OCI-LY7 (cell line): ENCODE data around the gene PSEN1. TPM values are rescaled to one million over a fixed set of nuclear protein-coding genes. Genes with fewer than 3 reads are reported as not detected.

Experiments used
- BruUV-seq: library from RNA; stranded (reverse); fragments of 400-500 nt; replicated peaks from 2 replicates; lab custom pipeline; 2021; lab: Mats Ljungman, UMichigan
- CTCF ChIA-PET: fragments of 300-600 bp; sonication (Branson Sonifier 250); formaldehyde crosslinking; loops from one replicate; lab custom pipeline; 2022; ENCODE audit warnings: antibody characterized with exemption; ENCODE audit not compliant: unreplicated experiment; lab: Charles Lee
- POLR2A ChIA-PET: fragments of 300-600 bp; sonication (Branson Sonifier 250); formaldehyde crosslinking; loops from one replicate; lab custom pipeline; 2022; ENCODE audit warnings: antibody characterized with exemption; lab: Charles Lee
- DNase-seq: peaks from one replicate; pipeline ENCODE4 v3.0.0-alpha.2; 2015; ENCODE audit warnings: low spot score
- H2AFZ ChIP-seq: fragments of 200-600 bp; sonication (generic), shearing (Covaris generic); 2 replicates; pipeline ENCODE4 v1.6.1; 2014; ENCODE audit warnings: mild to moderate bottlenecking, antibody characterized with exemption, low read length, moderate library complexity
- H3K27ac ChIP-seq: fragments of 200-600 bp; sonication (generic); 2 replicates; pipeline ENCODE4 v1.5.1; 2014; ENCODE audit warnings: mixed run types, low read depth, mild to moderate bottlenecking, moderate library complexity, low read length, inconsistent platforms; ENCODE audit not compliant: poor library complexity, severe bottlenecking
- H3K36me3 ChIP-seq: fragments of 200-600 bp; sonication (generic); 2 replicates; pipeline ENCODE4 v1.6.1; 2014; ENCODE audit warnings: mild to moderate bottlenecking, antibody characterized with exemption, low read length, moderate library complexity, mixed read lengths; ENCODE audit not compliant: insufficient read depth
- H3K4me1 ChIP-seq: fragments of 200-600 bp; sonication (generic); 2 replicates; pipeline ENCODE4 v1.5.1; 2014; ENCODE audit warnings: mild to moderate bottlenecking, low read length; ENCODE audit not compliant: insufficient read depth, poor library complexity, severe bottlenecking
- H3K4me2 ChIP-seq: fragments of 200-600 bp; sonication (generic); 2 replicates; pipeline ENCODE4 v1.6.1; 2014; ENCODE audit warnings: mild to moderate bottlenecking, low read length
- H3K4me3 ChIP-seq: fragments of 200-600 bp; sonication (generic); 2 replicates; pipeline ENCODE4 v1.5.1; 2014; ENCODE audit warnings: mild to moderate bottlenecking, low read depth, low read length; ENCODE audit not compliant: poor library complexity, severe bottlenecking
- H3K79me2 ChIP-seq: fragments of 200-600 bp; sonication (generic); 2 replicates; pipeline ENCODE4 v1.6.1; 2016; ENCODE audit warnings: low read depth, mild to moderate bottlenecking, low read length, moderate library complexity, mixed read lengths; ENCODE audit not compliant: insufficient read depth
- H3K9me2 ChIP-seq: fragments of 200-600 bp; sonication (generic); 2 replicates; pipeline ENCODE4 v1.6.1; 2016; ENCODE audit warnings: mild to moderate bottlenecking, low read length, mixed read lengths; ENCODE audit not compliant: insufficient read depth
- H3K9me3 ChIP-seq: fragments of 200-600 bp; sonication (generic); 2 replicates; pipeline ENCODE4 v1.6.1; 2014; ENCODE audit warnings: mild to moderate bottlenecking, mixed run types, low read length, mixed read lengths
- H4K20me1 ChIP-seq: fragments of 200-600 bp; sonication (generic); 2 replicates; pipeline ENCODE4 v1.6.1; 2014; ENCODE audit warnings: mild to moderate bottlenecking, antibody characterized with exemption, low read length, moderate library complexity, mixed read lengths; ENCODE audit not compliant: insufficient read depth
- EZH2phosphoT487 ChIP-seq: fragments of 200-600 bp; sonication (generic); IDR thresholded peaks from 2 replicates; pipeline ENCODE4 v1.6.1; 2018; ENCODE audit warnings: low read depth, borderline replicate concordance, mild to moderate bottlenecking, mixed run types, antibody characterized with exemption, low read length, moderate library complexity, mixed read lengths
- intact Hi-C: fragments of 100-400 bp; cut with micrococcal nuclease; formaldehyde crosslinking; loops from one replicate; pipeline ENCODE4 v1.10.0; 2022; ENCODE audit not compliant: unreplicated experiment
- total RNA-seq, 2 experiments: library from RNA; depleted of rRNA in 1 of 2; stranded (reverse); fragments of >200 nt in 1 of 2; shearing (Covaris generic) in 1 of 2; gene quantifications; 2 replicates each; pipeline ENCODE4 v1.2.3, GENCODE V29; 2014 to 2022
- TF ChIP-seq, protein P1 (sequence below): fragments of 200-600 bp; sonication (generic); conservative IDR thresholded peaks from 2 replicates; pipeline ENCODE4 v1.5.1; 2014; ENCODE audit warnings: mild to moderate bottlenecking, antibody characterized with exemption, low read length, moderate library complexity, mixed read lengths

PSEN1 gene
- total RNA-seq, 2 experiments from 2014 or later: 24.4 to 28.0 TPM

DNA sequence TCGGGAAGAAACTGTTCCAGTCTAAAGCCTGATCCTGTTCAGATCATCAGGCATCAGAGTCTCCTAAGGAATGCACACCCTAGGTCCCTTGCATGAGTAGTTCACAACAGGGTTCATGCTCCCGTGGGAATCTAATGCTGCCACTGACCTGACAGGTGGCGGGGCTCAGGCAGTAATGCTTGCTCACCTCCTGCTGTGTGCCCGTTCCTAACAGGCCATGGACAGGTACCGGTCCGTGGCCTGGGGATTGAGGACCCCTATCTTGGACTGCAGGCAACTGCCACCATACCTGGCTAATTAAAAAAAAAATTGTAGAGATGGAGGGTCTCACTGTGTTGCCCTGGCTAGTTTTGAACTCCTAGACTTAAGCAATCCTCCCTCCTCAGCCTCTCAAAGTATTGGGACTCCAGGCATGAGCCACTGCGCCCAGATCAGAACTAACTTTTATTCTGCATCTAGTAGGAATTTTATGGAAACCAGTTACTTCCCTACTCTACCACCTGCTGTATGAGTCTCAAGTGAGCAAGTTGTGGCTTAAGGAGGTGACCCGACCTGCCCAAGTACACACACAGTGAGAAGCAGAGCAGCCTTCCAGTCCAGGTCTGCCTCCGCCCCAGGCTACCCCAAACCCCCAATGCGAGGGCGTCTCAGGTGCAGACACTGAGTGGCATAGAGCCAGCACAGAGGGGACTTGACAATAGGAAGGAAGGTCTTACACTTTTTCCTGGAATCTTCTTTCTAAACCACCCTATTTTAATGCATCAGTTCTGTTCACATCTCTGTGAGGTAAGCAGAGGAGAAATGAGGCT is 98.5 kb downstream of the PSEN1 start:
- Histone ChIP-seq H3K4me3 (no peak overlapping the region), H3K4me2 (no peak overlapping the region), H3K79me2 (no peaks in the 10 kb centered on the region), H3K27ac (no peak overlapping the region), H3K36me3 (no peaks in the 10 kb centered on the region), H3K4me1 (peaks cover 13% of the 10 kb centered on the region), H2AFZ (no peak overlapping the region), H3K9me3 (no peaks in the 10 kb centered on the region), H4K20me1 (no peaks in the 10 kb centered on the region), H3K9me2 (no peaks in the 10 kb centered on the region)
- BruUV-seq: no TSS peak
- intact Hi-C loops: no loop called here
- no peak for DNase-seq
- CTCF ChIA-PET: no interaction called here
- TF ChIP-seq EZH2phosphoT487: no peak
- TF ChIP-seq, protein P1, sequence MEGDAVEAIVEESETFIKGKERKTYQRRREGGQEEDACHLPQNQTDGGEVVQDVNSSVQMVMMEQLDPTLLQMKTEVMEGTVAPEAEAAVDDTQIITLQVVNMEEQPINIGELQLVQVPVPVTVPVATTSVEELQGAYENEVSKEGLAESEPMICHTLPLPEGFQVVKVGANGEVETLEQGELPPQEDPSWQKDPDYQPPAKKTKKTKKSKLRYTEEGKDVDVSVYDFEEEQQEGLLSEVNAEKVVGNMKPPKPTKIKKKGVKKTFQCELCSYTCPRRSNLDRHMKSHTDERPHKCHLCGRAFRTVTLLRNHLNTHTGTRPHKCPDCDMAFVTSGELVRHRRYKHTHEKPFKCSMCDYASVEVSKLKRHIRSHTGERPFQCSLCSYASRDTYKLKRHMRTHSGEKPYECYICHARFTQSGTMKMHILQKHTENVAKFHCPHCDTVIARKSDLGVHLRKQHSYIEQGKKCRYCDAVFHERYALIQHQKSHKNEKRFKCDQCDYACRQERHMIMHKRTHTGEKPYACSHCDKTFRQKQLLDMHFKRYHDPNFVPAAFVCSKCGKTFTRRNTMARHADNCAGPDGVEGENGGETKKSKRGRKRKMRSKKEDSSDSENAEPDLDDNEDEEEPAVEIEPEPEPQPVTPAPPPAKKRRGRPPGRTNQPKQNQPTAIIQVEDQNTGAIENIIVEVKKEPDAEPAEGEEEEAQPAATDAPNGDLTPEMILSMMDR: no peak
- POLR2A ChIA-PET: interaction anchor here (0.6 kb wide), 1 partner anchor 236 kb away, joined by 3 read pairs; no protein-coding TSS in a partner anchor

DNA sequence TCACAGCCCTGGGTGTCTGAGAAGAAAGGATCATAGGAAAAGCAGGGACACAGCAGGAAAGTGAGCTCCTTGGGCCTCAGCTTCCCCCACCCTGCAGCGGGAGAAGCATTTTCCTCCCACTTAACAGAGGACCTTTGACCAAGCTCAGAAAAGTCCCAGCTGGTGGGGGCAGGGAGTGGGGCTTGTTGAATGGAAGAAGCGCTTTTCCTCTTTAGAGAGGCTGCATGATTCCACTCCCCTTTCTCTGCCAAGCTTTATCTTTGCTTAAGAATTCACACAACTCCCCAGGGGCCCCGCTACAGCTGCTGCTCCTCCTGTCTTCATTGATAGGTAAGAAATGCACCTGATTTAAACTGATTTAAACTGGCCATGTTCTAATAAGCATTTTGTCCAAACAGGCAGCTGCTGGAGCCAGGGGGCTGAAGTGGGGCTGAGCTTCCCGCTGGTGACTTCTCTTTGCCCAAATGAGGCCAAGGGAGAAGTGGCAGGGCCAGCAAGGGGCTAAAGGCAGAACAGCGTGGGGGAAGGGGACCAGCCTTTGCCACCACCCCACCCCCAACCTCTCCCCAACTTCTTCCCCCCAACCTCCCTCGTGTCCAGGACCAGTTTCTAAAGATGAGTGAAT is 99.3 kb downstream of the PSEN1 start:
- peak; percentile 31 for DNase-seq

More for the DNA sequence above, 99.3 kb downstream of the PSEN1 start:
- Histone ChIP-seq H3K27ac (no peak overlapping the region), H3K36me3 (no peaks in the 10 kb centered on the region), H3K9me3 (no peaks in the 10 kb centered on the region), H3K9me2 (no peaks in the 10 kb centered on the region), H3K79me2 (no peaks in the 10 kb centered on the region), H3K4me1 (peaks cover 16% of the 10 kb centered on the region), H2AFZ (no peak overlapping the region), H3K4me2 (peak overlapping the region; percentile 40), H3K4me3 (no peak overlapping the region), H4K20me1 (no peaks in the 10 kb centered on the region)
- intact Hi-C loops: no loop called here
- CTCF ChIA-PET: no interaction called here
- no peak for TF ChIP-seq EZH2phosphoT487
- TF ChIP-seq, protein P1: no peak
- POLR2A ChIA-PET: no interaction called here
- no TSS peak for BruUV-seq
